GM21529 (cell line): ENCODE measurements around the gene CYSTM1.
A peak's percentile ranks its signal among the peaks of the same experiment; 100 is the strongest.
"Not testable (repeated sequence)": the region's sequence is repeated elsewhere in the genome, so short reads cannot be mapped to it uniquely, and the experiment has no call there.

ENCODE experiments used
- ATAC-seq: cut with Tn5 transposase; IDR thresholded peaks from one replicate; pipeline ENCODE4 v1.9.1; 2021; ENCODE audit not compliant: unreplicated experiment

The CYSTM1 gene

GRCh38 chr5:140148508-140148907 is 26.5 kb upstream of the CYSTM1 start:
- ATAC-seq: no peak

GRCh38 chr5:140150201-140150600 is 24.8 kb upstream of the CYSTM1 start:
- no peak for ATAC-seq

GRCh38 chr5:140151144-140152021 is 23.6 kb upstream of the CYSTM1 start:
- no peak for ATAC-seq

GRCh38 chr5:140152022-140152999 is 22.7 kb upstream of the CYSTM1 start:
- no peak for ATAC-seq

GRCh38 chr5:140153255-140153654 is 21.7 kb upstream of the CYSTM1 start:
- ATAC-seq: no peak

- no peak for ATAC-seq
These were observed 21.1 kb upstream of the CYSTM1 start for GRCh38 chr5:140153905-140154304.

GRCh38 chr5:140154710-140155381 is 20.1 kb upstream of the CYSTM1 start:
- ATAC-seq: not testable (repeated sequence)

GRCh38 chr5:140157032-140157781 is 17.8 kb upstream of the CYSTM1 start:
- ATAC-seq: peak; percentile 97

GRCh38 chr5:140159014-140159927 is 15.7 kb upstream of the CYSTM1 start:
- ATAC-seq: no peak

GRCh38 chr5:140162275-140162674 is 12.7 kb upstream of the CYSTM1 start:
- no peak for ATAC-seq

- ATAC-seq: no peak
These were observed 12.2 kb upstream of the CYSTM1 start for GRCh38 chr5:140162781-140163180.

GRCh38 chr5:140165101-140165922 is 9.7 kb upstream of the CYSTM1 start:
- ATAC-seq: no peak

- ATAC-seq: no peak
These were observed 9.1 kb upstream of the CYSTM1 start for GRCh38 chr5:140165923-140166270.

- no peak for ATAC-seq
These were observed 8.1 kb upstream of the CYSTM1 start for GRCh38 chr5:140166911-140167310.

GRCh38 chr5:140168371-140168770 is 6.6 kb upstream of the CYSTM1 start:
- no peak for ATAC-seq

- no peak for ATAC-seq
These were observed 5.6 kb upstream of the CYSTM1 start for GRCh38 chr5:140169410-140169809.

GRCh38 chr5:140172483-140172882 is 2.5 kb upstream of the CYSTM1 start:
- ATAC-seq: no peak

GRCh38 chr5:140174014-140174413 is 974 bp upstream of the CYSTM1 start:
- ATAC-seq: no peak
